Large intestine (tissue), 3 donors: Measurements from ENCODE around the gene RB1. TPM values are rescaled to one million over a fixed set of nuclear protein-coding genes. Genes with fewer than 3 reads are reported as not detected.
"Not testable (repeated sequence)": the region's sequence is repeated elsewhere in the genome, so short reads cannot be mapped to it uniquely, and the experiment has no call there.

ENCODE experiments used
- DNase-seq, 2 donors: peaks; one replicate each; pipeline versions ENCODE4 v3.0.0 to v3.0.0-alpha.2; 2013
- H3K27ac ChIP-seq: one replicate; pipeline ENCODE4 v1.5.1; 2013; ENCODE audit warnings: low read length
- H3K27me3 ChIP-seq: 2 replicates; pipeline ENCODE4 v1.6.1; 2013; ENCODE audit warnings: low read length; ENCODE audit not compliant: control insufficient read depth, insufficient read depth
- H3K36me3 ChIP-seq: 2 replicates; pipeline ENCODE4 v1.6.1; 2013; ENCODE audit warnings: low read length; ENCODE audit not compliant: control insufficient read depth, insufficient read depth
- H3K4me1 ChIP-seq: one replicate; pipeline ENCODE4 v1.6.1; 2013; ENCODE audit warnings: low read length; ENCODE audit not compliant: control insufficient read depth, insufficient read depth
- H3K4me3 ChIP-seq: one replicate; pipeline ENCODE4 v1.5.1; 2013; ENCODE audit warnings: low read length
- H3K9me3 ChIP-seq: one replicate; pipeline ENCODE4 v1.6.1; 2013; ENCODE audit warnings: mild to moderate bottlenecking, low read depth, low read length, moderate library complexity; ENCODE audit not compliant: control insufficient read depth
- WGBS: methylation state at CpG from one replicate; pipeline ENCODE4 v1.1.5; 2013; ENCODE audit warnings: low lambda C conversion rate; ENCODE audit not compliant: insufficient coverage; 5-methylcytosine and 5-hydroxymethylcytosine counted together
- polyA plus RNA-seq: library from polyadenylated mRNA; unstranded; fragments of 120-200 nt; gene quantifications from one replicate; pipeline ENCODE4 v1.2.1, GENCODE V29; 2013

RB1 gene
- polyA plus RNA-seq, 1 donor, result 34.8 TPM

DNA sequence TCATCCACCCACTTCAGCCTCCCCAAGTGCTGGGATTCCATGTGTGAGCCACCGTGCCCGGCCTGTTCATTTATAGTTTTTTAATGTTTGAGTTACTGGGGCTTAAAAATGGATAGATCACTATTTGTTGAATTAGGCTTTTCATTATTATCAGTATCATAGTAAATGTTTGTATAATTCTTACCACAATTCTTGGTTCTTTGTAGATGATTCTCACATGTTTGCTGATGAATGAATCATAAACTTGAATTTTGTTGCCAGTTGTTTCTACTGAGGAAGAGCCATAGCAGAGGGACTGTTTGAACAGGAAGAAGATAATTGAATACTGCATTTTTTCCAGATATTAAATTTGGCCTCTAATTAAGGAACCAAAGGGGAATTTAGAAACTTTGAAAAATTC is 112.0 kb downstream of the RB1 start:
- Histone ChIP-seq H3K27ac (no peak overlapping the region), H3K4me3 (no peak overlapping the region), H3K4me1 (no peaks in the 10 kb centered on the region), H3K9me3 (no peaks in the 10 kb centered on the region), H3K27me3 (no peaks in the 10 kb centered on the region), H3K36me3 (peaks cover 2% of the 10 kb centered on the region)
- WGBS, result no CpG with 5 or more reads among the region's 2 CpGs
- no peak for DNase-seq

DNA sequence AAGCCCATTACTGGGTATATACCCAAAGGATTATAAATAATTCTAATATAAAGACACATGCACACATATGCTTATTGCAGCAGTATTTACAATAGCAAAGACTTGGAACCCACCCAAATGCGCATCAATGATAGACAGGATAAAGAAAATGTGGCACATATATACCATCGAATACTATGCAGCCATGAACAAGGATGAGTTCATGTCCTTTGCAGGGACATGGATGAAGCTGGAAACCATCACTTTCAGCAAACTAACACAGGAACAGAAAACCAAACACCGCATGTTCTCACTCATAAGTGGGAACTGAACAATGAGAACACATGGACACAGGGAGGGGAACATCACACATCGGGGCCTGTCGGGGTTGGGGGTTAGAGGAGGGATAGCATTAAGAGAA is 118.5 kb downstream of the RB1 start:
- not testable (repeated sequence) for H3K4me3 ChIP-seq, H3K4me1 ChIP-seq, H3K36me3 ChIP-seq, H3K27ac ChIP-seq, H3K27me3 ChIP-seq, DNase-seq, H3K9me3 ChIP-seq
- no CpG with 5 or more reads among the region's 5 CpGs for WGBS

DNA sequence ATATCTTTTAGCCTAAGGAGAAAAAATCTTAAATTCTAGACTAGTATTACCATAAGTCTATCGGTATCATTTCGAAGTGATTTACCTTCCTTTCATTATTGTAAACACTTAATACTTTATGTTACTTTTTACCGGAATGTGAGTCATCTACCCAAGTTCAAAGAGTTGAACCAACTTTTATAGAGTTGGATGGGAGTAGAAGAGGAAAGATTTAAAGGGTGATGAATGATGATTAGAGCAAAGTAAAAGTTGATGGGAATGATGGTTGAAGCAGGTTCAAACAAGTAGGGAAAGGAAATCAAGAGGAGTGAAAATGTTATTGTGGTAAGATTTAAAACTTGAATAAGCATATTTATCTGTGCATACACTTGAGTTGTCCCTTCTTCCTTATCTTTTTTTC is 120.7 kb downstream of the RB1 start:
- Histone ChIP-seq H3K4me3 (no peak overlapping the region), H3K36me3 (no peaks in the 10 kb centered on the region), H3K27ac (no peak overlapping the region), H3K27me3 (no peaks in the 10 kb centered on the region), H3K9me3 (no peaks in the 10 kb centered on the region), H3K4me1 (no peaks in the 10 kb centered on the region)
- no peak for DNase-seq
- WGBS, result 100% methylated on average over 2 of the region's 3 CpGs

DNA sequence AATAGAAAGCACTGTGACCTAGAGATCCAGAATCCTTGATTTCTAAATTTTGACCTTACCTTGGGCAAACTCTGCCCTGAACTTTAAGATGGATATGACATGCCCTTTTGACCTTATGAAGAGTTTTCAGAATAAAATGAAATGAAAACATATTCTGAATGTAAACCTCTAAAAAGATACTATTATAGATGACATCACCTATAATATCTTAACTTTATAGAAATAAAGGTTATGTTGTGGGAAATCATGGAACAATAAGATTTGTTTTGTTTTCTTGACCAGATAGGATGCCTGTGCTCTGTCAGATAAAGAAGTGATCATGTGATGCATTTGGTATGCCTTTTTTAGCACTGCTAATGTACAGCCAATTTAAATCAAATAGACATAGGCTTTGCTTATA is 122.5 kb downstream of the RB1 start:
- H3K27ac ChIP-seq, result no peak overlapping the region
- no peaks in the 10 kb centered on the region for H3K4me1 ChIP-seq
- no peaks in the 10 kb centered on the region for H3K36me3 ChIP-seq
- H3K9me3 ChIP-seq, result no peaks in the 10 kb centered on the region
- no peak overlapping the region for H3K4me3 ChIP-seq
- no peaks in the 10 kb centered on the region for H3K27me3 ChIP-seq
- no peak for DNase-seq

DNA sequence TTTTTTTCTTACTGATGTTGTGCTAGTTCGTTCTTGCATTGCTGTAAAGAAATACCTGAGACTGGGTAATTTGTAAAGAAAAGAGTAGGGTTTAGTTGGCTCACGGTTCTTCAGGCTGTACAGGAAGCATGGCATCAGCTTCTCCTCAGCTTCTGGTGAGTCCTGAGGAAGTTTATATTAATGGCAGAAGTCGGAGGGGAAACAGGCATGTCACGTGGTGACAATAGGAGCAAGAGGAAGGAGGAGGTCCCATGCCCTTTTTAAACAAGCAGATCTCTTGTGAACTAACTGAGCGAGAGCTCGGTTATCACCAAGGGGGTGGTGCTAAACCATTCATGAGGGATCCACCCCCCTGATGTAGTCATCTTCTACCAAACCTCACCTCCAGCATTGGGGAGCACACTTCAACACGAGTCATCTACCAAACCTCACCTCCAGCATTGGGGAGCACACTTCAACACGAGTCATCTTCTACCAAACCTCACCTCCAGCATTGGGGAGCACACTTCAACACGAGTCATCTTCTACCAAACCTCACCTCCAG is 123.3 kb downstream of the RB1 start:
- not testable (repeated sequence) for H3K27me3 ChIP-seq
- 89% methylated on average over 3 of the region's 9 CpGs for WGBS

DNA sequence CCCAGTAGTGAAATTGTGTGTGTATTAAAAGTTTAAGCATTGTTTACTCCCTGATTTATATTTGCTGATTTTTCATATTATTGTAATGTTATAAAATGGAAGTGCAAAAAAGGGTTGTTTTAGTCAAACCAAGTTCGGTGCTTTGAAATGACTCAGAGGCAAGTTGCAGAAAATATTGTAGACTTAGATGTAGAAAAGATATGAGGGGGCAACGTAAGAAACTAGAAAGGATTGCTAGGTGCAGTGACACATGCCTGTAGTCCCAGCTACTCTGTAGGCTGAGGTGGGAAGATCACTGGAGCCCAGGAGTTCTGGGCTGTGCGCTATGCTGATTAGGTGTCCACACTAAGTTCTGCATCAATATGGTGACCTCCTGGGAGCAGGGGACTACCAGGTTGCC is 125.5 kb downstream of the RB1 start:
- no peak overlapping the region for H3K4me3 ChIP-seq
- 100% methylated on average over 1 of the region's 3 CpGs for WGBS
- H3K4me1 ChIP-seq, result no peaks in the 10 kb centered on the region
- H3K9me3 ChIP-seq, result no peaks in the 10 kb centered on the region
- no peak overlapping the region for H3K27ac ChIP-seq
- no peaks in the 10 kb centered on the region for H3K27me3 ChIP-seq
- DNase-seq, result no peak
- H3K36me3 ChIP-seq, result no peaks in the 10 kb centered on the region

More for the DNA sequence above, 123.3 kb downstream of the RB1 start:
- H3K27ac ChIP-seq, H3K36me3 ChIP-seq, H3K4me1 ChIP-seq, DNase-seq, H3K4me3 ChIP-seq, H3K9me3 ChIP-seq: not testable (repeated sequence)

DNA sequence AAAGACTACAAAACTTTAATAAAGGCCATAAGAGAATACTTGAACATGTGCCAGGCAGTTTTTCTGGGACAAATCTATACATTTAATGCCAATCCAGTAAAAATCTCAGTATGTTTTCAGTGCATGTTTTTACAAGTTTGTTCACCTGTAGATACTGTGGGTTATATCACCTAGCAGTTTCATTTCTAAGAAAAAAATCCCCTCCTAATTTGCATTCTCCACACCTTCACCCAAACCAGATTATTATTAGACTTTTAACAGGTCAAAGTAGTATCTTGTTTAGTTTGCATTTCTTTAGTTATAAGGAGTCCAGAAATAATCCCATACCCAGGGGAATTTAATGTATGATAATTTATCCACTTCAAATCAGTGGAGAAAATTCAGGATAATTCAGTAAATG is 126.3 kb downstream of the RB1 start:
- Histone ChIP-seq H3K4me1 (no peaks in the 10 kb centered on the region), H3K27ac (no peak overlapping the region), H3K36me3 (no peaks in the 10 kb centered on the region), H3K4me3 (no peak overlapping the region), H3K9me3 (no peaks in the 10 kb centered on the region), H3K27me3 (no peaks in the 10 kb centered on the region)
- DNase-seq, result no peak

DNA sequence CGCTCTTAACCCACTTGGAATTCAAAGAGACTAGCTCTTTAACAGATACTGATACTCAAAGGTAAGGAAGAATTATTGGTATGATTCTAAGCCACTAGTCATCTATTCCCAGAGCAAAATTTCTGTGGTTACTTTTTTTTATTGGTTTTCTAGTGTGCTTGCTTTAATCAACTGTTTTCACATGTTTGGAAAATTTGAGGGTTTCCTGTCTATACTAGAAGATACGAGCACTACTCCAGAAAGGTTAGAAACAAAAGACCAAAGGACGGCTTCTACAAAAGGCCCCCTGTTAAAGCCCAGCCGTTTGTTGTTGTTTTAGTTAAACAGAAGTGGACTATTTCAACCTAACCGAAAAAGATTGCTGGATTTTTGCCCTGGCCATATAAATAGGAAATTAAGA is 127.9 kb downstream of the RB1 start:
- H3K4me1 ChIP-seq, result no peaks in the 10 kb centered on the region
- 57% methylated on average over 1 of the region's 5 CpGs for WGBS
- H3K27ac ChIP-seq, result no peak overlapping the region
- no peaks in the 10 kb centered on the region for H3K9me3 ChIP-seq
- no peaks in the 10 kb centered on the region for H3K27me3 ChIP-seq
- H3K4me3 ChIP-seq, result no peak overlapping the region
- no peaks in the 10 kb centered on the region for H3K36me3 ChIP-seq
- no peak for DNase-seq

DNA sequence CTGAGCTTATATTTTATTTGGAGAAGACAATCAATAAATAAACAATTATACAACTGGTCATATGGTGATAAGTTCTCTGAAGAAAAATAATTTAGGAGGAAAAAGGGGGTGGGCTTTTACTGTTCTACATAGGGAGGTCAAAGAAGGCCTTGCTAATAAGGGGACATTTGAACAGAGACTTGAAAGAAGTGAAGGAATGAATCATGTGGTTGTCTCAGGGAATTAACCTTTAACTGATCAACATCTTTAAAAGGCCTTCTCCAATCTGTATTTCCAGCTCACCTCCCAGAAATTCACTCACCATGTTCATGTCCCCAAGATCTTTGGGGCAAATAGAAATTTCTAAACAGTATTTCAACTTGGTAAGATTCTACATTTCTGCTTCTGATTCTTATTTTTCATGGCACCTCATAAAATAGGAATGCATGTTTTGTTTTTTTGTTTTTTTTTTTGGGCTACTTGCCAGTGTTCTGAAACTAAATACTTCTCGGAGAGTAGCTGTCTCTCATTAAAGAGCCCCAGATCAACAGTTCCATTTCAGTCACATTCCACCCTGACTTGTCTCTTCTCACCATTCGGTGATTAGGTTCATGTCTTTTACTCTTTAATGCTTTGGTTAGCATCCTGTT is 128.6 kb downstream of the RB1 start:
- Histone ChIP-seq H3K4me3 (no peak overlapping the region), H3K4me1 (no peaks in the 10 kb centered on the region), H3K27me3 (no peaks in the 10 kb centered on the region), H3K36me3 (no peaks in the 10 kb centered on the region), H3K9me3 (no peaks in the 10 kb centered on the region), H3K27ac (no peak overlapping the region)
- 50% methylated on average over 1 of the region's 2 CpGs for WGBS
- no peak for DNase-seq

DNA sequence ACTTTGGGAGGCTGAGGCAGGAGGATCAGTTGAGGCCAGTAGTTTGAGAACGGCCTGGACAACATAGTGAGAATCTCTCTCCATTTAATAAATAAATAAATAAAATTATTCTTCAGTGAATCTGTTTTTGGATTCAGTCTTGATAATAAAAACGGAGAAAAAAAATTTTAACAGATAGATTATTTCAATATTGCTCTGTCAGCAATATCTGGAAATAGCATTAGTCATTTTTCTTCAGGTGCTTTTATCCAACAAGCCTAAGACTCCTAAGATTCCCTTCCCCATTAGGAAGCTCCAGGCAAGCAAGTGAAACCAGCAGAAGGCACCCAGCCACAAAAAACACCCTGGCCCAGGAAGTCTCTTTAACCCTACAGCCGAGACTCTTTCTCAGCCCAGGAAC is 130.6 kb downstream of the RB1 start:
- no peaks in the 10 kb centered on the region for H3K4me1 ChIP-seq
- H3K4me3 ChIP-seq, result no peak overlapping the region
- no peaks in the 10 kb centered on the region for H3K9me3 ChIP-seq
- H3K27ac ChIP-seq, result no peak overlapping the region
- DNase-seq, result no peak
- WGBS, result 91% methylated on average over 1 of the region's 3 CpGs
- H3K27me3 ChIP-seq, result no peaks in the 10 kb centered on the region
- no peaks in the 10 kb centered on the region for H3K36me3 ChIP-seq

DNA sequence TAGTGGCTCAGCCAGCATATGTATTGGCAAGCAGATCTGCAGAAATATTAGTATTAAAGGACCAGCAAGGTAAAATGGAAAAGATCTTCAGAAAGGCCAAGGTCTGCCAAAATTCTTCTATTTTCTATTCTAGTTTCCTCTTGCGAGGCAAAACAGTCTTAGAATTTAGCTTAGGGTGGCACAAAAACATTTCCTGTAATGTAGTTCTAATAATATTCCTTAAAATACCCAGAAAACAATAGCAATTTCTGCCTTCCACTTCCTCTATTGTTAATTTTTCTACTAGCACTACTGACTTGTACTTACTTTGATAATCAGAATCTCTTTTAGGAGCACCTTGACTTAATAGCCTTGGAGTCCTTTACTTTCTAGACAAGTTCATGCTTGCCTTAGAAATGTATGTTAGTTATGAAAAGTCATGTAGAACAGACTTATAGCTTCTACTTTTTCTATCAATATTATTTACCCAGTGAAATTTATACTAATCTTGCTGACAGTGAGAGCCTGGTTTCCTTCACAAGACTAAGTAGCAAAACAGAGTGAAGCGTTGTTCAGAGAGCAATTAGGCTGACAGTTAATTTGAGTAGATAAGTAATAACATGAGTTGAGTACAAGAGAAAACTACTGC is 133.2 kb downstream of the RB1 start:
- WGBS, result 89% methylated on average over 2 of the region's 2 CpGs
- H3K4me3 ChIP-seq, result no peak overlapping the region
- DNase-seq, result no peak
- no peaks in the 10 kb centered on the region for H3K36me3 ChIP-seq
- H3K4me1 ChIP-seq, result no peaks in the 10 kb centered on the region
- H3K27ac ChIP-seq, result no peak overlapping the region
- H3K27me3 ChIP-seq, result no peaks in the 10 kb centered on the region
- no peaks in the 10 kb centered on the region for H3K9me3 ChIP-seq
